Endothelial cell of umbilical vein (primary cell): ENCODE data around the gene CBFA2T3. TPM values are rescaled to one million over a fixed set of nuclear protein-coding genes. Genes with fewer than 3 reads are reported as not detected.

Experiments
- BruUV-seq: library from RNA; stranded (reverse); fragments of 400-500 nt; replicated peaks from 2 replicates; lab custom pipeline; 2021; lab: Mats Ljungman, UMichigan
- CTCF ChIA-PET: fragments of 300-600, 350-600 bp; sonication (Branson Sonifier 250); formaldehyde crosslinking; loops from one replicate; lab custom pipeline; 2021; ENCODE audit warnings: antibody characterized with exemption, inconsistent platforms; lab: Charles Lee
- POLR2A ChIA-PET: fragments of 300-600, 350-600 bp; sonication (Branson Sonifier 250); formaldehyde crosslinking; loops from one replicate; lab custom pipeline; 2021; ENCODE audit warnings: antibody characterized with exemption, inconsistent platforms; lab: Charles Lee
- DNase-seq: peaks from one replicate; pipeline ENCODE4 v3.0.0-alpha.2; 2011; ENCODE audit warnings: low read depth, low spot score
- FAIRE-seq: peaks from 2 replicates; lab custom pipeline; 2011; peaks lifted over from hg19 to GRCh38; lab: Jason Lieb, UNC
- H2AFZ ChIP-seq: 2 replicates; pipeline ENCODE4 v1.6.0; 2012; ENCODE audit warnings: low read depth, low read length, control low read depth, inconsistent platforms
- H3K27ac ChIP-seq: 2 replicates; pipeline ENCODE4 v1.5.1; 2011; ENCODE audit warnings: low read depth, mild to moderate bottlenecking, control low read depth, low read length, moderate library complexity; ENCODE audit not compliant: insufficient read depth
- H3K27me3 ChIP-seq, 2 experiments: 2 replicates each; pipeline versions ENCODE4 v1.6.0 to v1.6.1; 2011; ENCODE audit warnings: low read length in 2 of 2, mixed read lengths in 1 of 2; ENCODE audit not compliant: control insufficient read depth in 2 of 2, insufficient read depth in 2 of 2
- H3K36me3 ChIP-seq, 2 experiments: 2 replicates in 1 of 2; 3 replicates in 1 of 2; pipeline ENCODE4 v1.5.1; 2011; ENCODE audit warnings: low read length in 2 of 2, mild to moderate bottlenecking in 1 of 2, moderate library complexity in 1 of 2; ENCODE audit not compliant: control insufficient read depth in 2 of 2, insufficient read depth in 2 of 2; ENCODE audit errors: extremely low read depth in 1 of 2
- H3K4me1 ChIP-seq: 3 replicates; pipeline ENCODE4 v1.5.1; 2011; ENCODE audit warnings: mild to moderate bottlenecking, low read length; ENCODE audit not compliant: control insufficient read depth, insufficient read depth; ENCODE audit errors: extremely low read depth
- H3K4me2 ChIP-seq: 2 replicates; pipeline ENCODE4 v1.6.1; 2011; ENCODE audit warnings: low read length, control low read depth, mixed read lengths; ENCODE audit not compliant: insufficient read depth
- H3K4me3 ChIP-seq, 3 experiments: fragments of 200-600 bp in 1 of 3; sonication (generic), shearing (Covaris generic) in 1 of 3; replicated peaks in 1 of 3; 2 replicates each; pipeline ENCODE4 v1.5.1; 2011 to 2016; ENCODE audit warnings: control low read depth in 3 of 3, low read length in 3 of 3, mild to moderate bottlenecking in 2 of 3, inconsistent platforms in 1 of 3, low read depth in 1 of 3, moderate library complexity in 1 of 3; ENCODE audit not compliant: insufficient read depth in 1 of 3
- H3K79me2 ChIP-seq: 2 replicates; pipeline ENCODE4 v1.6.0; 2012; ENCODE audit warnings: low read length, inconsistent platforms; ENCODE audit not compliant: control insufficient read depth, insufficient read depth
- H3K9ac ChIP-seq: replicated peaks from 2 replicates; pipeline ENCODE3; 2011; ENCODE audit warnings: low read length, control low read depth; ENCODE audit not compliant: insufficient read depth; ENCODE audit errors: extremely low read depth
- H3K9me1 ChIP-seq: replicated peaks from 3 replicates; pipeline ENCODE4 v1.6.0; 2011; ENCODE audit warnings: mild to moderate bottlenecking, low read length; ENCODE audit not compliant: control insufficient read depth, insufficient read depth; ENCODE audit errors: extremely low read depth
- H3K9me3 ChIP-seq: replicated peaks from 2 replicates; pipeline ENCODE4 v1.5.1; 2012; ENCODE audit warnings: low read length, inconsistent platforms; ENCODE audit not compliant: control insufficient read depth, insufficient read depth
- H4K20me1 ChIP-seq: replicated peaks from 2 replicates; pipeline ENCODE3; 2011; ENCODE audit warnings: mild to moderate bottlenecking, low read length; ENCODE audit not compliant: control insufficient read depth, insufficient read depth; ENCODE audit errors: extremely low read depth
- EZH2 ChIP-seq: IDR thresholded peaks from 2 replicates; pipeline ENCODE4 v1.6.1; 2012; ENCODE audit warnings: borderline replicate concordance, low read depth, mild to moderate bottlenecking, moderate library complexity, low read length, inconsistent platforms; ENCODE audit not compliant: severe bottlenecking
- JUN ChIP-seq: IDR thresholded peaks from 2 replicates; pipeline ENCODE4 v1.6.1; 2011; ENCODE audit warnings: borderline replicate concordance, low read depth; ENCODE audit not compliant: insufficient read length, insufficient read depth
- MYC ChIP-seq: IDR thresholded peaks from one replicate; pipeline ENCODE4 v1.6.1; 2011; ENCODE audit warnings: mild to moderate bottlenecking, low read depth, low read length
- dilution Hi-C: fragments of 300-500 bp; cut with MboI; formaldehyde crosslinking; loops from one replicate; pipeline ENCODE4 v1.15.0; 2019; ENCODE audit warnings: low sequenced_read_pairs; ENCODE audit not compliant: extremely low pct_ligation_motif_present
- intact Hi-C: fragments of 100-400 bp; cut with micrococcal nuclease; formaldehyde crosslinking; loops from one replicate; pipeline ENCODE4 v1.10.0; 2022
- polyA plus RNA-seq, 4 experiments: library from polyadenylated mRNA; depleted of rRNA in 3 of 4; stranded (reverse) in 3 of 4; unstranded in 1 of 4; fragments of >200 nt; gene quantifications; 2 replicates each; pipeline versions ENCODE4 v1.2.1 to v1.2.3, GENCODE V29; 2011 to 2012; ENCODE audit warnings: missing spikeins in 1 of 4
- total RNA-seq: library from RNA; stranded (reverse); gene quantifications from 2 replicates; pipeline ENCODE4 v1.2.3, GENCODE V29; 2021
- TF ChIP-seq, protein P1 (sequence below), 2 donors: IDR thresholded peaks; 1 replicate in 1 of 2; 2 replicates in 1 of 2; pipeline ENCODE4 v1.5.1; 2011; ENCODE audit warnings: low read length in 2 of 2, mild to moderate bottlenecking in 2 of 2, moderate library complexity in 2 of 2, control low read depth in 1 of 2, inconsistent platforms in 1 of 2, low read depth in 1 of 2; ENCODE audit not compliant: insufficient read depth in 1 of 2; ENCODE audit errors: extremely low read depth in 1 of 2
- TF ChIP-seq, protein P2 (sequence below): IDR thresholded peaks from 2 replicates; pipeline ENCODE4 v1.6.1; 2011; ENCODE audit not compliant: insufficient read depth, insufficient read length

The CBFA2T3 gene
- total and polyA plus RNA-seq, 2 donors (not counting 3 experiments of a cell fraction or from before 2014, with no cell fraction given), result not detected

DNA sequence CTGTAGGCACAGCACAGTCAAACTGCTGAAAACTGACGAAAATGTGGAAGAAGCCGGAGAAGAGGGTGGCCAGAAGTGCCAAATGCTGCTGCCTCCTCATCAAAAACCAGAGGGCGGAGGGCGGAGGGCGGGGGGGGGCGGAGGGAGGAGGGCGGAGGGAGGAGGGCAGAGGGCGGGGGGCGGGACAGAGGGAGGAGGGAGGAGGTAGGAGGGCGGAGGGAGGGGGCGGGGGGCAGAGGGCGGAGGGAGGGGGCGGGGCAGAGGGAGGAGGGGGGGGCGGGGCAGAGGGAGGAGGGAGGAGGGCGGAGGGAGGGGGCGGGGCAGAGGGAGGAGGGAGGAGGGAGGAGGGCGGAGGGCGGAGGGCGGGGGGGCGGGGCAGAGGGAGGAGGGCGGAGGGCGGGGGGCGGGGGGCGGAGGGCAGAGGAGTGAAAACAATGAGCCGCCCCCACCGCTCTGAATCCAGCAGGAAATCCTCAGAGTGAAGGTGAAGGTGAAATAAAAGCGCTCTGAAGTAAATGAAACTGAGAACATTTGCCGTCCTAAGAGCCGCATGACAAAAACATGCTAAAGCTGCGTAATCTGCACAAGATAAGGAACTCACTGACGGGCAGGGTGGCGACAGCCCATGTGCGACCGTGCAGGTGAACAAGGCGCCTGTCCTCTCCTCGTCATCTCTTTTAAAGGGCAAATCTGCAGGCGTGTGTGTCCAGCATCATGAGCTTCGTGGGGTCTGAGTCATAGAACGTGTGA is 22.6 kb upstream of the CBFA2T3 start:
- no peak for FAIRE-seq

More for the DNA sequence above, 22.6 kb upstream of the CBFA2T3 start:
- BruUV-seq, result no TSS peak
- H3K79me2 ChIP-seq, result no peaks in the 10 kb centered on the region
- H3K9me3 ChIP-seq, result no peaks in the 10 kb centered on the region
- TF ChIP-seq, protein P1, sequence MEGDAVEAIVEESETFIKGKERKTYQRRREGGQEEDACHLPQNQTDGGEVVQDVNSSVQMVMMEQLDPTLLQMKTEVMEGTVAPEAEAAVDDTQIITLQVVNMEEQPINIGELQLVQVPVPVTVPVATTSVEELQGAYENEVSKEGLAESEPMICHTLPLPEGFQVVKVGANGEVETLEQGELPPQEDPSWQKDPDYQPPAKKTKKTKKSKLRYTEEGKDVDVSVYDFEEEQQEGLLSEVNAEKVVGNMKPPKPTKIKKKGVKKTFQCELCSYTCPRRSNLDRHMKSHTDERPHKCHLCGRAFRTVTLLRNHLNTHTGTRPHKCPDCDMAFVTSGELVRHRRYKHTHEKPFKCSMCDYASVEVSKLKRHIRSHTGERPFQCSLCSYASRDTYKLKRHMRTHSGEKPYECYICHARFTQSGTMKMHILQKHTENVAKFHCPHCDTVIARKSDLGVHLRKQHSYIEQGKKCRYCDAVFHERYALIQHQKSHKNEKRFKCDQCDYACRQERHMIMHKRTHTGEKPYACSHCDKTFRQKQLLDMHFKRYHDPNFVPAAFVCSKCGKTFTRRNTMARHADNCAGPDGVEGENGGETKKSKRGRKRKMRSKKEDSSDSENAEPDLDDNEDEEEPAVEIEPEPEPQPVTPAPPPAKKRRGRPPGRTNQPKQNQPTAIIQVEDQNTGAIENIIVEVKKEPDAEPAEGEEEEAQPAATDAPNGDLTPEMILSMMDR (IDR thresholded peaks at IDR 0.05; ENCODE audit: extremely low read depth in 1 of 2, insufficient read depth in 1 of 2, low read depth in 1 of 2, low read length in 2 of 2), result no peak
- TF ChIP-seq MYC, result no peak
- no peak for TF ChIP-seq JUN
- TF ChIP-seq, protein P2, sequence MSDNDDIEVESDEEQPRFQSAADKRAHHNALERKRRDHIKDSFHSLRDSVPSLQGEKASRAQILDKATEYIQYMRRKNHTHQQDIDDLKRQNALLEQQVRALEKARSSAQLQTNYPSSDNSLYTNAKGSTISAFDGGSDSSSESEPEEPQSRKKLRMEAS, result no peak
- TF ChIP-seq EZH2, result no peak
- peaks cover 0 to 4% of the 10 kb centered on the region in 2 experiments for H3K27me3 ChIP-seq
- H4K20me1 ChIP-seq, result no peaks in the 10 kb centered on the region
- no peak overlapping the region for H3K27ac ChIP-seq
- ChIA-PET POLR2A (no interaction called here), CTCF (no interaction called here)
- H3K9ac ChIP-seq, result no peak overlapping the region
- no peak overlapping the region for H2AFZ ChIP-seq
- intact Hi-C loops (no loop called here), dilution Hi-C loops (no loop called here)
- no peak overlapping the region for H3K4me2 ChIP-seq
- no peaks in the 10 kb centered on the region for H3K4me1 ChIP-seq
- H3K4me3 ChIP-seq, result no peak overlapping the region
- no peaks in the 10 kb centered on the region for H3K9me1 ChIP-seq
- no peaks in the 10 kb centered on the region for H3K36me3 ChIP-seq
- no peak for DNase-seq
